Lower lobe of right lung (tissue), 2 donors: ENCODE measurements around the gene MAN2A1. TPM values are rescaled to one million over a fixed set of nuclear protein-coding genes. Genes with fewer than 3 reads are reported as not detected.
A peak's percentile ranks its signal among the peaks of the same experiment; 100 is the strongest.

Experiments used
- ATAC-seq, 2 donors: fragments of 200-7000 bp; cut with Tn5 transposase; one replicate each; pipeline ENCODE4 v1.9.1; 2020 to 2022; ENCODE audit warnings: mild to moderate bottlenecking in 2 of 2, moderate library complexity in 2 of 2
- DNase-seq: peaks from one replicate; pipeline ENCODE4 v3.0.0-alpha.2; 2020
- H3K27ac ChIP-seq: fragments of 200-600 bp; one replicate; pipeline ENCODE4 v1.8.0; 2022
- H3K27me3 ChIP-seq: fragments of 200-600 bp; one replicate; pipeline ENCODE4 v1.8.0; 2022; ENCODE audit warnings: low read depth
- H3K36me3 ChIP-seq: fragments of 200-600 bp; one replicate; pipeline ENCODE4 v1.8.0; 2022; ENCODE audit warnings: mild to moderate bottlenecking
- H3K4me1 ChIP-seq: fragments of 200-600 bp; one replicate; pipeline ENCODE4 v1.8.0; 2022
- H3K4me3 ChIP-seq: fragments of 200-600 bp; one replicate; pipeline ENCODE4 v1.8.0; 2022; ENCODE audit warnings: mild to moderate bottlenecking
- H3K9me3 ChIP-seq: fragments of 200-600 bp; one replicate; pipeline ENCODE4 v1.8.0; 2022
- CTCF ChIP-seq: fragments of 200-600 bp; IDR thresholded peaks from one replicate; pipeline ENCODE4 v1.8.0; 2022; ENCODE audit warnings: antibody characterized with exemption, mild to moderate bottlenecking
- intact Hi-C: fragments of 100-400 bp; cut with DNase I; formaldehyde crosslinking; loops from one replicate; pipeline ENCODE4 v1.11.0; 2022
- total RNA-seq: library from RNA; stranded (reverse); fragmentation: NEBNext Ultra II Directional; extraction: Animal tissue kit (Norgen Biotek cat#: 25700); gene quantifications from one replicate; pipeline ENCODE4 v1.2.1, GENCODE V29; 2021
- donor health status: DM: no; HTN: yes; CAD: no; lungs with severe emphysema.

MAN2A1 gene
- total RNA-seq, 1 donor from 2014 or later, result 42.9 TPM

DNA sequence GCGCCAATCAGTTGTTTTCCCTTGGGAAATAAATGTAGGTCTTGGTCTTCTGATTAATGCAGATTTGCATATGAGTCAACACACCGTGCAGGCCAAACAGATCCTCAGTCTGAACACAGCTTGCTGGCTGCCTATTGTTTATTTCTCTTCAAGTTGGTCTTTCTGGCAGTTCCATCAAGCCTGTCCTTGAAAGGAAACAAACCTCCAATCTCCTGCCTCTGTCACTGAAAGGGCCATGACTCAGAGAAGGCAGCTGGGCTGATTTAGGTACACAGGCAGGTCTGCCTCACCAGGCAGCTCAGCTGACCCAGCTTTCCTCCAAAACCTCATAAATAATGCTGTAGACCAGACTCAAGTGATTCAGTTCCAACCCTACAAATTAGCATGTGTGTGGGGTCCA lies 175.9 kb downstream of the MAN2A1 start:
- DNase-seq, result no peak
- intact Hi-C loops, result no loop called here
- H3K36me3 ChIP-seq, result peaks cover 46% of the 10 kb centered on the region
- TF ChIP-seq CTCF, result no peak
- no peaks in the 10 kb centered on the region for H3K9me3 ChIP-seq
- H3K4me1 ChIP-seq, result no peaks in the 10 kb centered on the region
- ATAC-seq, result no peak
- H3K27ac ChIP-seq, result no peak overlapping the region
- no peaks in the 10 kb centered on the region for H3K27me3 ChIP-seq
- H3K4me3 ChIP-seq, result no peak overlapping the region

GRCh38 chr5:109866051-109866450 lies 176.3 kb downstream of the MAN2A1 start:
- no peak for TF ChIP-seq CTCF

GRCh38 chr5:109868737-109869136 lies 179.0 kb downstream of the MAN2A1 start:
- no peaks in the 10 kb centered on the region for H3K27me3 ChIP-seq
- H3K36me3 ChIP-seq, result peaks cover 32% of the 10 kb centered on the region
- DNase-seq (no peak), ATAC-seq (no peak)
- no peak overlapping the region for H3K4me3 ChIP-seq
- no peaks in the 10 kb centered on the region for H3K4me1 ChIP-seq
- no peaks in the 10 kb centered on the region for H3K9me3 ChIP-seq
- no peak for TF ChIP-seq CTCF
- H3K27ac ChIP-seq, result no peak overlapping the region
- intact Hi-C loops, result no loop called here

More at GRCh38 chr5:109866051-109866450, 176.3 kb downstream of the MAN2A1 start:
- Histone ChIP-seq H3K4me1 (no peaks in the 10 kb centered on the region), H3K4me3 (no peak overlapping the region), H3K27ac (no peak overlapping the region), H3K9me3 (no peaks in the 10 kb centered on the region), H3K27me3 (no peaks in the 10 kb centered on the region), H3K36me3 (peaks cover 45% of the 10 kb centered on the region)
- intact Hi-C loops, result no loop called here
- DNase-seq (no peak), ATAC-seq (no peak)

GRCh38 chr5:109873687-109874086 lies 184.0 kb downstream of the MAN2A1 start:
- Histone ChIP-seq H3K9me3 (no peaks in the 10 kb centered on the region), H3K4me3 (no peak overlapping the region), H3K4me1 (no peaks in the 10 kb centered on the region), H3K27ac (peak overlapping the region; percentile 12), H3K27me3 (no peaks in the 10 kb centered on the region), H3K36me3 (no peaks in the 10 kb centered on the region)
- ATAC-seq, result peak; percentile 90 to 97
- peak; percentile 60 for DNase-seq
- intact Hi-C loops, result no loop called here
- TF ChIP-seq CTCF, result no peak

GRCh38 chr5:109874108-109874507 lies 184.4 kb downstream of the MAN2A1 start:
- intact Hi-C loops, result no loop called here
- DNase-seq (no peak), ATAC-seq (peak; percentile 55 to 85)
- TF ChIP-seq CTCF, result no peak
- H3K36me3 ChIP-seq, result no peaks in the 10 kb centered on the region
- H3K4me1 ChIP-seq, result no peaks in the 10 kb centered on the region
- H3K4me3 ChIP-seq, result no peak overlapping the region
- H3K27ac ChIP-seq, result peak overlapping the region; percentile 12
- no peaks in the 10 kb centered on the region for H3K27me3 ChIP-seq
- no peaks in the 10 kb centered on the region for H3K9me3 ChIP-seq
